Fibroblast of villous mesenchyme (primary cell): Measurements from ENCODE around the gene CBR1. TPM values are rescaled to one million over a fixed set of nuclear protein-coding genes. Genes with fewer than 3 reads are reported as not detected.
A peak's percentile ranks its signal among the peaks of the same experiment; 100 is the strongest.

Source experiments
- DNase-seq: peaks from one replicate; pipeline ENCODE4 v3.0.0-alpha.2; 2010; ENCODE audit warnings: low read depth
- H3K4me3 ChIP-seq: 2 replicates; pipeline ENCODE4 v1.5.1; 2011; ENCODE audit warnings: low read depth, mild to moderate bottlenecking, low read length
- CTCF ChIP-seq: IDR thresholded peaks from 2 replicates; pipeline ENCODE4 v1.5.1; 2012; ENCODE audit warnings: low read depth, mild to moderate bottlenecking, low read length; ENCODE audit not compliant: insufficient read depth
- total RNA-seq: library from RNA; depleted of rRNA; stranded (reverse); fragments of >200 nt; gene quantifications from 2 replicates; pipeline ENCODE4 v1.2.3, GENCODE V29; 2012

CBR1 gene
- total RNA-seq, 1 donor = 80.7 TPM

GRCh38 chr21:36100971-36101641, 31.3 kb downstream of the CBR1 start:
- no peak for DNase-seq
- H3K4me3 ChIP-seq = no peak overlapping the region
- TF ChIP-seq CTCF = no peak

GRCh38 chr21:36103434-36103833, 33.6 kb downstream of the CBR1 start:
- no peak for TF ChIP-seq CTCF
- DNase-seq = no peak
- H3K4me3 ChIP-seq = no peak overlapping the region

- peak overlapping the region; percentile 30 for H3K4me3 ChIP-seq
- TF ChIP-seq CTCF = peak; percentile 60
These were observed 34.8 kb downstream of the CBR1 start for GRCh38 chr21:36104317-36105300.

GRCh38 chr21:36105327-36105842, 35.6 kb downstream of the CBR1 start:
- DNase-seq = no peak
- no peak for TF ChIP-seq CTCF
- peak overlapping the region; percentile 30 for H3K4me3 ChIP-seq

More at GRCh38 chr21:36104317-36105300, 34.8 kb downstream of the CBR1 start:
- DNase-seq = peak; percentile 44

GRCh38 chr21:36109868-36110267, 40.0 kb downstream of the CBR1 start:
- TF ChIP-seq CTCF = no peak
- no peak for DNase-seq
- no peak overlapping the region for H3K4me3 ChIP-seq

- no peak for TF ChIP-seq CTCF
- no peak overlapping the region for H3K4me3 ChIP-seq
- no peak for DNase-seq
These were observed 41.4 kb downstream of the CBR1 start for GRCh38 chr21:36111238-36111637.
